A673 (cell line): Measurements from ENCODE around the gene TAPBPL. TPM values are rescaled to one million over a fixed set of nuclear protein-coding genes. Genes with fewer than 3 reads are reported as not detected.

Experiments
- BruUV-seq: library from RNA; stranded (reverse); fragments of 400-500 nt; replicated peaks from 2 replicates; lab custom pipeline; 2021; lab: Mats Ljungman, UMichigan
- CTCF ChIA-PET: fragments of 300-600 bp; sonication (Branson Sonifier 250); formaldehyde crosslinking; loops from one replicate; lab custom pipeline; 2022; ENCODE audit warnings: antibody characterized with exemption; lab: Charles Lee
- POLR2A ChIA-PET: fragments of 300-600 bp; sonication (Branson Sonifier 250); formaldehyde crosslinking; loops from one replicate; lab custom pipeline; 2022; ENCODE audit warnings: antibody characterized with exemption; ENCODE audit not compliant: low non-redundant PET; lab: Charles Lee
- DNase-seq: peaks from one replicate; pipeline ENCODE4 v3.0.0-alpha.2; 2015; ENCODE audit warnings: low spot score
- H3K27ac ChIP-seq: fragments of 200-600 bp; sonication (generic); 2 replicates; pipeline ENCODE4 v1.5.1; 2016; ENCODE audit warnings: mixed run types, low read depth, mild to moderate bottlenecking, mixed read lengths, antibody characterized with exemption, low read length; ENCODE audit not compliant: poor library complexity, severe bottlenecking
- H3K27me3 ChIP-seq: fragments of 200-600 bp; sonication (generic); replicated peaks from 2 replicates; pipeline ENCODE4 v1.6.1; 2017; ENCODE audit warnings: mixed run types, low read depth, mild to moderate bottlenecking, mixed read lengths, antibody characterized with exemption, low read length; ENCODE audit not compliant: insufficient read depth, poor library complexity
- H3K36me3 ChIP-seq: fragments of 200-600 bp; sonication (generic); 2 replicates; pipeline ENCODE4 v1.6.1; 2016; ENCODE audit warnings: mixed run types, mild to moderate bottlenecking, mixed read lengths, antibody characterized with exemption, low read length; ENCODE audit not compliant: insufficient read depth, poor library complexity, severe bottlenecking
- H3K4me1 ChIP-seq: fragments of 200-600 bp; sonication (generic); 2 replicates; pipeline ENCODE4 v1.6.1; 2017; ENCODE audit warnings: mixed run types, mild to moderate bottlenecking, mixed read lengths, antibody characterized with exemption, low read length; ENCODE audit not compliant: insufficient read depth, poor library complexity, severe bottlenecking
- H3K4me3 ChIP-seq: fragments of 200-600 bp; sonication (generic); 2 replicates; pipeline ENCODE4 v1.5.1; 2016; ENCODE audit warnings: low read depth, mixed run types, mild to moderate bottlenecking, mixed read lengths, low read length; ENCODE audit not compliant: poor library complexity, severe bottlenecking
- H3K9me3 ChIP-seq: fragments of 200-600 bp; sonication (generic); 2 replicates; pipeline ENCODE4 v1.6.1; 2016; ENCODE audit warnings: mixed run types, low read depth, mild to moderate bottlenecking, mixed read lengths, antibody characterized with exemption, low read length; ENCODE audit not compliant: poor library complexity, severe bottlenecking
- EZH2 ChIP-seq: fragments of 200-600 bp; sonication (generic); IDR thresholded peaks from 2 replicates; pipeline ENCODE4 v1.6.1; 2017; ENCODE audit warnings: borderline replicate concordance, low read depth, mild to moderate bottlenecking, mixed read lengths, antibody characterized with exemption, low read length; ENCODE audit not compliant: poor library complexity, severe bottlenecking
- intact Hi-C: fragments of 100-400 bp; cut with micrococcal nuclease; formaldehyde crosslinking; loops from one replicate; pipeline ENCODE4 v1.10.0; 2022; ENCODE audit not compliant: unreplicated experiment
- total RNA-seq: library from RNA; stranded (reverse); gene quantifications from 2 replicates; pipeline ENCODE4 v1.2.3, GENCODE V29; 2021
- TF ChIP-seq, protein P1 (sequence below): fragments of 300-800, 200-600 bp; sonication (generic); conservative IDR thresholded peaks from 2 replicates; pipeline ENCODE4 v1.5.1; 2017; ENCODE audit warnings: low read depth, mild to moderate bottlenecking, antibody characterized with exemption, low read length, moderate library complexity, mixed read lengths

The TAPBPL gene
- total RNA-seq, 1 experiment from 2014 or later, result 6.9 TPM

DNA sequence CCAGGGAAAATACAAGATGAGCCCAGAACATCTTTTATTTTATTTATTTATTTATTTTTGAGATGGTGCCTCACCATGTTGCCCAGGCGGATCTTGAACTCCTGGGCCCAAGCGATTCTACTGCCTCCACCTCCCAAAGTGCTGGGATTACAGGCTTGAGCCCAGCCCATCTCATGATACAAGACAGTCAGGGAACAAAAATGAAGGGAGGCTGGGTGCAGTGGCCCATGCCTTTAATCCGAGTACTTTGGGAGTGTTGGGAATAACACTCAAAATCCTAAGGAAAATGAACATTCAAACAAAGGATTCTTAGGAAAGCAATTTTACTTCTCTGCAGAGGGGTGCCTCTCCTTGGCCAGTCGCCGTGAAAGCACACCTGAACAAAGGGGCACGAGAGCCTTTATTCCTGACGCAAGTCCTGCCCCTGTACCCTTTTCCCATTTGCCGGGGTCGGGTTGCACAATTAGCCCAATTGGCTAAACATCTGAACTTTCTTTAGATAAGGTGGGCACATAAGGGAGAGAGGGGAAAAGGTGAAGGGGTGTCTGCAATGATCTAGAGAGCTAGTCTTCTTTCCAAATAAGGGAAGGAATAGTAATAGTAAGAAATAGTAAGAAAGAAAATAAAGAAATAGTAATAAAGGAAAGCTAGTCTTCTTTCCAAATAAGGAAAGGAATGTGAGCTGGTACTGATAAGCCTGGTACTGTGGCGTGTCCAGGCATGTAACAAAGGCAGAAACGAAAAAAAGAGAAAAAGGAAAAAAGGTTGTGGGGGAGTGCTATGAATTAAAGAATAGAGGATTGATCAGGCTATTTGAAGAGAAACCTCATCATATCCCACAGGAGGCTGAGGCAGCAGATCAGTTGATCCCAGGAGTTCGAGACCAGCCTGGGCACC lies 55.5 kb downstream of the TAPBPL start:
- intact Hi-C loops, result no loop called here
- DNase-seq, result no peak
- Histone ChIP-seq H3K4me1 (peaks cover 5% of the 10 kb centered on the region), H3K4me3 (no peak overlapping the region), H3K27me3 (no peaks in the 10 kb centered on the region), H3K27ac (peak overlapping the region; percentile 52), H3K36me3 (peaks cover 47% of the 10 kb centered on the region), H3K9me3 (no peaks in the 10 kb centered on the region)
- ChIA-PET POLR2A (no interaction called here), CTCF (no interaction called here)
- BruUV-seq, result no TSS peak
- TF ChIP-seq, protein P1, sequence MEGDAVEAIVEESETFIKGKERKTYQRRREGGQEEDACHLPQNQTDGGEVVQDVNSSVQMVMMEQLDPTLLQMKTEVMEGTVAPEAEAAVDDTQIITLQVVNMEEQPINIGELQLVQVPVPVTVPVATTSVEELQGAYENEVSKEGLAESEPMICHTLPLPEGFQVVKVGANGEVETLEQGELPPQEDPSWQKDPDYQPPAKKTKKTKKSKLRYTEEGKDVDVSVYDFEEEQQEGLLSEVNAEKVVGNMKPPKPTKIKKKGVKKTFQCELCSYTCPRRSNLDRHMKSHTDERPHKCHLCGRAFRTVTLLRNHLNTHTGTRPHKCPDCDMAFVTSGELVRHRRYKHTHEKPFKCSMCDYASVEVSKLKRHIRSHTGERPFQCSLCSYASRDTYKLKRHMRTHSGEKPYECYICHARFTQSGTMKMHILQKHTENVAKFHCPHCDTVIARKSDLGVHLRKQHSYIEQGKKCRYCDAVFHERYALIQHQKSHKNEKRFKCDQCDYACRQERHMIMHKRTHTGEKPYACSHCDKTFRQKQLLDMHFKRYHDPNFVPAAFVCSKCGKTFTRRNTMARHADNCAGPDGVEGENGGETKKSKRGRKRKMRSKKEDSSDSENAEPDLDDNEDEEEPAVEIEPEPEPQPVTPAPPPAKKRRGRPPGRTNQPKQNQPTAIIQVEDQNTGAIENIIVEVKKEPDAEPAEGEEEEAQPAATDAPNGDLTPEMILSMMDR, result no peak
- TF ChIP-seq EZH2, result no peak

GRCh38 chr12:6508087-6508486 lies 56.2 kb downstream of the TAPBPL start:
- peaks cover 5% of the 10 kb centered on the region for H3K4me1 ChIP-seq
- H3K36me3 ChIP-seq, result peaks cover 51% of the 10 kb centered on the region
- no peaks in the 10 kb centered on the region for H3K9me3 ChIP-seq
- no TSS peak for BruUV-seq
- H3K27me3 ChIP-seq, result no peaks in the 10 kb centered on the region
- TF ChIP-seq, protein P1, result no peak
- no peak for TF ChIP-seq EZH2
- CTCF ChIA-PET, result no interaction called here
- H3K27ac ChIP-seq, result peak overlapping the region; percentile 52
- intact Hi-C loops, result no loop called here
- DNase-seq, result no peak
- POLR2A ChIA-PET, result interaction anchor here (0.5 kb wide), 1 partner anchor 26 kb away, joined by 4 read pairs; the partner anchor contains the start of gene GAPDH
- no peak overlapping the region for H3K4me3 ChIP-seq

Other genes with a start within 250 kb of the TAPBPL start
- gene PLEKHG6, start 141.4 kb upstream of the TAPBPL start, total RNA-seq, result 1.0 TPM in 1 of 2 replicates, not detected in the other
- 82.6 and 91.5 TPM in 2 replicates for gene TNFRSF1A, start 110.0 kb upstream of the TAPBPL start, total RNA-seq
- gene SCNN1A, start 76.5 kb upstream of the TAPBPL start, total RNA-seq, result not detected in 2 replicates
- gene LTBR, start 67.9 kb upstream of the TAPBPL start, total RNA-seq, result 25.7 and 27.5 TPM in 2 replicates
- not detected in 2 replicates for gene CD27, start 7.1 kb upstream of the TAPBPL start, total RNA-seq
- 10.0 and 10.9 TPM in 2 replicates for gene VAMP1, start 18.6 kb downstream of the TAPBPL start, total RNA-seq
- 378 and 401 TPM in 2 replicates for gene MRPL51, start 41.2 kb downstream of the TAPBPL start, total RNA-seq
- gene NCAPD2, start 42.1 kb downstream of the TAPBPL start, total RNA-seq, result 125 and 128 TPM in 2 replicates
- gene GAPDH, start 82.5 kb downstream of the TAPBPL start, total RNA-seq, result 5,579 and 5,657 TPM in 2 replicates
- 16.0 and 16.9 TPM in 2 replicates for gene IFFO1, start 104.0 kb downstream of the TAPBPL start, total RNA-seq
- 131 and 177 TPM in 2 replicates for gene NOP2, start 116.2 kb downstream of the TAPBPL start, total RNA-seq
- gene CHD4, start 155.3 kb downstream of the TAPBPL start, total RNA-seq, result 281 and 296 TPM in 2 replicates
- 0.15 and 0.17 TPM in 2 replicates for gene LPAR5, start 183.9 kb downstream of the TAPBPL start, total RNA-seq
- gene ACRBP, start 195.4 kb downstream of the TAPBPL start, total RNA-seq, result 3.0 and 3.6 TPM in 2 replicates
- 21.4 and 25.5 TPM in 2 replicates for gene ING4, start 211.1 kb downstream of the TAPBPL start, total RNA-seq
- gene ZNF384, start 237.3 kb downstream of the TAPBPL start, total RNA-seq, result 88.8 and 92.5 TPM in 2 replicates
- gene PIANP, start 248.8 kb downstream of the TAPBPL start, total RNA-seq, result 0.80 and 1.7 TPM in 2 replicates